Activated CD4-positive, alpha-beta T cell treated with anti-CD3 and anti-CD28 coated beads for 4 hours (primary cell): ENCODE results near the gene TMPRSS7.
A peak's percentile ranks its signal among the peaks of the same experiment; 100 is the strongest.

Source experiments
- DNase-seq, 2 donors: peaks; one replicate each; pipeline ENCODE4 v3.0.0-alpha.2; 2020

TMPRSS7 gene

GRCh38 chr3:112101916-112102315 lies 67.4 kb downstream of the TMPRSS7 start:
- no peak for DNase-seq

GRCh38 chr3:112104774-112105173 lies 70.2 kb downstream of the TMPRSS7 start:
- no peak for DNase-seq

- DNase-seq, result no peak
These were observed 74.8 kb downstream of the TMPRSS7 start for GRCh38 chr3:112109322-112109721.

GRCh38 chr3:112111785-112112402 lies 77.4 kb downstream of the TMPRSS7 start:
- DNase-seq, result peak; percentile 61 to 70

GRCh38 chr3:112114576-112115160 lies 80.1 kb downstream of the TMPRSS7 start:
- no peak for DNase-seq

GRCh38 chr3:112115161-112115739 lies 80.7 kb downstream of the TMPRSS7 start:
- no peak for DNase-seq

DNA sequence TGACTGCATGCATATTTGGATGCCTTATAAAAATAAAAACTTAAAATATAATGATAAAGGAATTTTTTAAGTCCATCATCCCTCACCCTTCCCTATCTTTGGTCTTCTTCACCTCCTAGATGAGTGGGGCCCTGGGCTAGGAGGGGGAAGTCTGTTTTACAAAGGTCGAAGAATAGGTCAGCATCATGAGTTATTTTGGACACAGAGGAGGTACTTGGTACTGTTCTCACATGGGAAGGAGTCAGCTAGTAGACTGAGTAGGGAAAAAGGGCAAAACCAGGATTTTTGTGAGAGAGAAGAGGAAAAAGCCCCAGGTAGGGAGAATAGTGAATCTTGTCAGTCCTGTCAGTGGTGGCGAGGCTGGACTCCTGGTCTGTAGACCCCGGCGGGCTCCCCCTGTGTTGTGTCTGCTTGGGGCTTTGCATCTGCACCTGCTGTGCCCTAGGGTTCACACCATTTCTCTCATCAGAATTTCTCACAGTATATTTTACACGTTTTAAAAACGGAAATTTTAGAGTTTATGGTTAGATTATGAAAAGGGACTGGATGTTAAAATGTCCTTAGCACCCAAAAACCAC lies 81.4 kb downstream of the TMPRSS7 start:
- no peak for DNase-seq

GRCh38 chr3:112116748-112117186 lies 82.2 kb downstream of the TMPRSS7 start:
- DNase-seq, result no peak

- DNase-seq, result no peak
These were observed 82.9 kb downstream of the TMPRSS7 start for GRCh38 chr3:112117415-112117814.

- no peak for DNase-seq
These were observed 83.5 kb downstream of the TMPRSS7 start for GRCh38 chr3:112117841-112118571.

DNA sequence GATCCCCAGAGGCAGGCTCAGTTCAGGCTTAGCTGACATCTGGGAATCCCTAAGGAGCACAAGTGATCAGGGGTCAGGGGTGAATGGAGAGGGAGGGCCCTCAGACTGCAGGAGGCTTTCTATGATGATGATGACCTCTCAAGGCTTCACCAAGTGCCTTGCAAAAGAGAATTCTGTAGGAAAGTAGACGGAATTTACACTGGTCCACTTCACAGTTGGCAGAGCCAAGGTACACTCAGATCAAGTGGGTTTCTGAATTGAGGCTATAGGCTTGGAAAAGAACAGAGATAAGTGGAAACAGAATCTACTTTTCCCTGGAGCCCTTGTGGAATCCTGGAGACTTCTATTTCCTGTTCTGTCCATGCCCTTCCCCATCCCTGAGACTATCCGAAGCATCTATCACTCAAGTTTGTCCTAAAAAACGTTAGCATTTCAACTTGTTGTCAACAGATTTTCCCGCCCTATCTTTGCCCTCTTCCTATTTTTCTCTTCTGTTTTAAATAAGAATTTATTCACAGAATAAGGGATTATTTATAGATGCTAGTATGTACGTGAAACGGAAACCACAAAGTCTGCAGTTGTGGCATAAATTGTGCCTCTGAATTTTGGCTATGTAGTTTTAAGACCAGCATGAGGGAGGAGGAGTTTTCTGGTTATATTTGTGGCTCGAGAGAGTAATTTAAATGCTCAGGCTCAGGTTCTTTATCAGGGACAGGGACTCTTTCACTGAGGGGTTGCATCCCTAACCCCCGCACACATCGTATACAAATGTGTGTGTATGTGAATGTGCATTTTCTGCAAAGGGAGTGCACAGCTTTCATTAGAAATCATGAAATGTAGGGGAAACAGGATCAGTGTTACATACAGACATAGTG lies 85.7 kb downstream of the TMPRSS7 start:
- DNase-seq, result no peak

DNA sequence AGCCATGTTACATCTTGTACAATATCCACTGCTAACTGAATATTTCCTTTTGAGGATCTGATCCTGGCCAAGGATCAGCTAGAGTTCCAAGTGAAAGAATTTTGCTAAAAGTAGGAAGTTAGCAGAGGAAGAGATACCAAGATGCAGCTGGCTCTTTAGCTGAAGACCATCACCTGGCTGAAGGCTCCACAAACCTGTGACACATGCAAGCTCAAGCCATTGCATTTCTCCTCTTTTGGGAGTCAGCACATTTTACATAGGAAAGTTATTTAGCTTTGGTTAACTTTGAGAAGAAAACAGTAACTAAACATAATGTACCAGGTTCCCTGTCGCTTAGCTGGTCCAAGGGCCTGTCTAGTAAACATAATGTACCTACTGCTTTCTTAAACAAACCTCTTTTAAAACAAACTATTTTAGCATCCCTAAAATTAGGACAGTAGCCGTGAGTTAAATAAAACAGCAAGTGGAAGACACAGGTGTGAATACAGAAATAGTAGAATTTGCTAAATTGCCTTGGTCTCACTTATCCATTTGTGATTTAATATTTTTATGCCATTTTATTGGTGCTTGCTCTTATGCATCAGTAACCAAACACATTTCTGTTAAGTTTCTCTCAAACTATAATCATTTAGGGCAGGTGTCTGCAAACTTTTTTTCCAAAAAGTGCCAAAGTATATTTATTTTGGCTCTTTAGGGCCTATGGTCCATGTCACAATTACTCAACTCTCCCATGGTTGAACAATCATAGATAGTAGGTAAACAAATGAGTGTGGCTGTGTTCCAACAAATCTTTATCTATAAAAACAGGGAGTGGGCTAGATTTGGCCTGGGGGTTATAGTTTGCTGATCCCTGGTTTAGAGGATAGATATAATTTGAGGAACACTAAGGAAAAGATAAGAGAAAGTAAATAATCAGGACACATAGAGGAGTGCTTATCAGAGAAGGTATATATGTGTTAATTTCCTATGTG lies 87.3 kb downstream of the TMPRSS7 start:
- DNase-seq, result no peak

DNA sequence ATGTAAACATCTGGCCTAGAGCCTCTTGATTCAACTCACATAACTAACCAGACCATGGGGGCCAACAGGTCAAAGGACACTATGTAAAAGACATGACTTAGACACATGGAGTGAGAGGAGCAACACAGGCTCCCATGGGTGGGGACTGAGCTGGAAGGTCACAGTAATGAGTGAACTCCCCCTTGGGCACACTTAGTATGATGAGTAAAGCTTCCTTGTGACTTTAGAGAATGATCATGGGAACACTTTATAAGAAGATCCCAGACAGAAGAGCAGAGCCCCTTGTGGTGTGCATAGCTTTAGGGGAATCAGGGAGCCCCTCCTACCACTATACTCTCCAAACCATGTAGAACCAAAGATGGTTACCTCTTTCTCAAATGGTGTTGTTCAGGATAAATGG lies 88.3 kb downstream of the TMPRSS7 start:
- no peak for DNase-seq

DNA sequence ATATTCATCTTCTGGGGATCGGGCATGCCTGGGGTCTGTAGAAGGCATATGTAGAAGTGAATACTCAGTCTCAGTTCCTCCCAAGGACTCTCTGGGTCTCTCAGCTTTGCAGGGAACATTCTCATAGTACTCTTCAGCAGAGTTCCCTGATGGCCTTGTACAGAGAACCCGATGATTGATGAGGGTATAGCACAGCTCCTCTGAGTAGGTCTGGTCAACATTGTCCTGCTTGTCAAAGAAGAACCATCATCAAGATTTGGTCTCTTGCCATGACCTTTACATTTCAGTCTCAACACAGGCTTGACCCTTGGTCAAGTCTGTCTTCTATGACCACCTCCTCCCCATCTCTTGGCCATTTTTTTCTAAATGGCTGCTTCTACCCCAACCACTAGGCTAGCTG lies 89.0 kb downstream of the TMPRSS7 start:
- DNase-seq, result no peak

GRCh38 chr3:112124907-112125607 lies 90.5 kb downstream of the TMPRSS7 start:
- no peak for DNase-seq

- no peak for DNase-seq
These were observed 92.0 kb downstream of the TMPRSS7 start for GRCh38 chr3:112126511-112126911.

- DNase-seq, result no peak
These were observed 93.3 kb downstream of the TMPRSS7 start for GRCh38 chr3:112127522-112128494.

- DNase-seq, result peak; percentile 45 to 52
These were observed 94.5 kb downstream of the TMPRSS7 start for GRCh38 chr3:112128843-112129727.
